GM12878 (cell line): ENCODE measurements around the gene SOX30. TPM values are rescaled to one million over a fixed set of nuclear protein-coding genes. Genes with fewer than 3 reads are reported as not detected.
A peak's percentile ranks its signal among the peaks of the same experiment; 100 is the strongest.

Experiments
- CBFB ChIP-seq: IDR thresholded peaks from 2 replicates; pipeline ENCODE4 v1.6.1; 2016; ENCODE audit warnings: antibody characterized with exemption, low read depth
- EGR1 ChIP-seq, 2 experiments: IDR thresholded peaks; 1 replicate in 1 of 2; 2 replicates in 1 of 2; pipeline ENCODE4 v1.6.1; 2011 to 2012; ENCODE audit warnings: low read depth in 2 of 2, low read length in 2 of 2, borderline replicate concordance in 1 of 2, mild to moderate bottlenecking in 1 of 2, moderate library complexity in 1 of 2
- FOS ChIP-seq: IDR thresholded peaks from 3 replicates; pipeline ENCODE4 v1.6.1; 2011; ENCODE audit warnings: borderline replicate concordance; ENCODE audit not compliant: insufficient read length; ENCODE audit errors: extremely low read depth
- FOXM1 ChIP-seq: IDR thresholded peaks from 2 replicates; pipeline ENCODE4 v1.6.1; 2012; ENCODE audit warnings: low read depth, mild to moderate bottlenecking, inconsistent platforms, low read length, moderate library complexity
- IKZF2 ChIP-seq, 2 experiments: fragments of 450-650 bp; IDR thresholded peaks; 2 replicates each; pipeline ENCODE4 v1.6.1; 2017; ENCODE audit warnings: mild to moderate bottlenecking in 2 of 2, moderate library complexity in 2 of 2
- IRF4 ChIP-seq: IDR thresholded peaks from 2 replicates; pipeline ENCODE4 v1.6.1; 2011; ENCODE audit warnings: low read depth, low read length
- JUNB ChIP-seq: IDR thresholded peaks from 2 replicates; pipeline ENCODE4 v1.6.1; 2016; ENCODE audit warnings: antibody characterized with exemption, mild to moderate bottlenecking
- MXI1 ChIP-seq: fragments of 150-350 bp; IDR thresholded peaks from 2 replicates; pipeline ENCODE4 v1.6.1; 2011; ENCODE audit warnings: low read depth, mild to moderate bottlenecking, inconsistent platforms, low read length, improper control_type of control experiment
- NR2C1 ChIP-seq: fragments of 450-650 bp; IDR thresholded peaks from 2 replicates; pipeline ENCODE4 v1.6.1; 2017; ENCODE audit warnings: antibody characterized with exemption, mild to moderate bottlenecking, moderate library complexity
- NR2C2 ChIP-seq: IDR thresholded peaks from 2 replicates; pipeline ENCODE4 v1.6.1; 2011; ENCODE audit warnings: borderline replicate concordance, low read depth; ENCODE audit not compliant: control insufficient read depth, insufficient read length
- NR2F1 ChIP-seq: fragments of 450-650 bp; conservative IDR thresholded peaks from 2 replicates; pipeline ENCODE4 v1.6.1; 2017; ENCODE audit warnings: mild to moderate bottlenecking
- RAD51 ChIP-seq: fragments of 450-650 bp; IDR thresholded peaks from 2 replicates; pipeline ENCODE4 v1.6.1; 2016; ENCODE audit warnings: moderate library complexity, mild to moderate bottlenecking, inconsistent platforms
- RUNX3 ChIP-seq: IDR thresholded peaks from 2 replicates; pipeline ENCODE4 v1.6.1; 2012; ENCODE audit warnings: low read length, inconsistent platforms
- SMC3 ChIP-seq: IDR thresholded peaks from 2 replicates; pipeline ENCODE4 v1.6.1; 2011; ENCODE audit warnings: low read length, improper control_type of control experiment, borderline replicate concordance
- ZBED1 ChIP-seq: IDR thresholded peaks from 2 replicates; pipeline ENCODE4 v1.6.1; 2016; ENCODE audit warnings: borderline replicate concordance
- polyA plus RNA-seq, 11 experiments: library from polyadenylated mRNA; depleted of rRNA in 4 of 11; unstranded in 6 of 11; stranded (reverse) in 5 of 11; fragments of >200 nt; fragmentation: Nextera tagmentation in 4 of 11; fragmentation: Illumina TruSeq in 1 of 11; extraction: Ambion mirVana in 4 of 11; extraction: Trizol in 1 of 11; gene quantifications; 1 replicate in 1 of 11; 2 replicates in 10 of 11; pipeline versions ENCODE4 v1.2.1 to v1.2.3, GENCODE V29; 2011 to 2016; ENCODE audit warnings: inconsistent platforms in 2 of 11, missing spikeins in 2 of 11, low read depth in 1 of 11
- total RNA-seq, 4 experiments: library from RNA; depleted of rRNA in 3 of 4; stranded (reverse); fragments of >200 nt in 3 of 4; fragmentation: Illumina TruSeq in 1 of 4; extraction: Trizol in 1 of 4; gene quantifications; 2 replicates each; pipeline versions ENCODE4 v1.2.1 to v1.2.3, GENCODE V29; 2013 to 2021
- TF ChIP-seq, protein P1 (sequence below): fragments of 450-650 bp; IDR thresholded peaks from 2 replicates; pipeline ENCODE4 v1.6.1; 2017; ENCODE audit warnings: antibody characterized with exemption, mild to moderate bottlenecking, moderate library complexity
- TF ChIP-seq, protein P2 (sequence below): fragments of 450-650 bp; IDR thresholded peaks from 2 replicates; pipeline ENCODE4 v1.6.1; 2016; ENCODE audit warnings: mild to moderate bottlenecking
- TF ChIP-seq, protein P3 (sequence below): IDR thresholded peaks from 2 replicates; pipeline ENCODE4 v1.6.1; 2011; ENCODE audit warnings: low read depth, mild to moderate bottlenecking, low read length, moderate library complexity, borderline replicate concordance; ENCODE audit errors: extremely low read depth
- TF ChIP-seq, protein P4 (sequence below): IDR thresholded peaks from 2 replicates; pipeline ENCODE4 v1.6.1; 2012; ENCODE audit warnings: low read depth, low read length, improper control_type of control experiment
- TF ChIP-seq, protein P5 (sequence below): fragments of 450-650 bp; IDR thresholded peaks from 2 replicates; pipeline ENCODE4 v1.6.1; 2016; ENCODE audit warnings: mild to moderate bottlenecking
- TF ChIP-seq, protein P6 (sequence below): fragments of 450-650 bp; IDR thresholded peaks from 2 replicates; pipeline ENCODE4 v1.6.1; 2017; ENCODE audit warnings: low read depth, mild to moderate bottlenecking, moderate library complexity

The SOX30 gene
- total and polyA plus RNA-seq, 10 of the 15 experiments (the other 5 are each of a cell fraction or from before 2014, with no cell fraction given) = 0.06 to 0.32 (median 0.10) TPM; not detected in 2

DNA sequence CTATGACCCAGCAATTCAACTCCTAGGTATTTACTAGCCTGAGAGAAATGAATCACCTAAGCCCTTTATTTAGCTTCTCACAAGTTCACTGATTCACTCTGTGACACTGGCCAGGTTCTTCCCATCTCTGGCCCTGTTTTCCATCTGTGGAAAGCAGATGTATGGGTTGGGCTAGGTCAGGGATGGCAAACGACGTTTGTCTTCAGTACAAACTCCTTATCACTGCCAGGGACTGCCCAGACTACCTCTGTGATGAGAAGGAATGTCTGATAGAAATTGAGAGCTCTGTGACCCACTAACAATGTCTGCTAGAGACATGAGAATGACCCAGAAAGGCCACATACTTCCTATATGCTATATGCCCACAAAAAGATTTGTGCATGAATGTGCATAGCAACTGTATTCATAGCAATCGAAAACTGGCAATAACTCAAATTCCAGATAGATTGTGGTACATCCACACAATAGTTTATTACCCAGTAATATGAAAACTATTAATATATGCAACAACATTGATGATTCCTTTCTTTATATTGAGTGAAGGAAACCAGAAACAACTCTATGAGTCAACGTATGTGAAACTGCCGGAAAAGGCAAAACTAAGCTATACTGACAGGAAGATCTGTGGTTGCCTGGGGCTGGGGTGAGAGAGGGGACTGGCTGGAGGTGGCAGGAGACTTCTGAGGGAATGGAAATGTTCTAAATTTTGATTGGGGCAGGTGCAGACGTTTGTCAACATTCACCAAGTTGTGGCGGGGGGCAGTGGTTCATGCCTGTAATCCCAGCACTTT lies 44.7 kb downstream of the SOX30 start (continued):
- TF ChIP-seq, protein P1, sequence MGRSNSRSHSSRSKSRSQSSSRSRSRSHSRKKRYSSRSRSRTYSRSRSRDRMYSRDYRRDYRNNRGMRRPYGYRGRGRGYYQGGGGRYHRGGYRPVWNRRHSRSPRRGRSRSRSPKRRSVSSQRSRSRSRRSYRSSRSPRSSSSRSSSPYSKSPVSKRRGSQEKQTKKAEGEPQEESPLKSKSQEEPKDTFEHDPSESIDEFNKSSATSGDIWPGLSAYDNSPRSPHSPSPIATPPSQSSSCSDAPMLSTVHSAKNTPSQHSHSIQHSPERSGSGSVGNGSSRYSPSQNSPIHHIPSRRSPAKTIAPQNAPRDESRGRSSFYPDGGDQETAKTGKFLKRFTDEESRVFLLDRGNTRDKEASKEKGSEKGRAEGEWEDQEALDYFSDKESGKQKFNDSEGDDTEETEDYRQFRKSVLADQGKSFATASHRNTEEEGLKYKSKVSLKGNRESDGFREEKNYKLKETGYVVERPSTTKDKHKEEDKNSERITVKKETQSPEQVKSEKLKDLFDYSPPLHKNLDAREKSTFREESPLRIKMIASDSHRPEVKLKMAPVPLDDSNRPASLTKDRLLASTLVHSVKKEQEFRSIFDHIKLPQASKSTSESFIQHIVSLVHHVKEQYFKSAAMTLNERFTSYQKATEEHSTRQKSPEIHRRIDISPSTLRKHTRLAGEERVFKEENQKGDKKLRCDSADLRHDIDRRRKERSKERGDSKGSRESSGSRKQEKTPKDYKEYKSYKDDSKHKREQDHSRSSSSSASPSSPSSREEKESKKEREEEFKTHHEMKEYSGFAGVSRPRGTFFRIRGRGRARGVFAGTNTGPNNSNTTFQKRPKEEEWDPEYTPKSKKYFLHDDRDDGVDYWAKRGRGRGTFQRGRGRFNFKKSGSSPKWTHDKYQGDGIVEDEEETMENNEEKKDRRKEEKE = no peak
- TF ChIP-seq IKZF2 (IDR thresholded peaks at IDR 0.05) (peak; percentile 23 to 36; a peak in 2 of 4 replicates), ZBED1 (peak; percentile 20; the same call in 1 of the 2 replicates), NR2C2 (no peak), SMC3 (no peak), EGR1 (IDR thresholded peaks at IDR 0.05; ENCODE audit: borderline replicate concordance in 1 of 2, low read depth in 2 of 2, low read length in 2 of 2) (no peak), RUNX3 (peak; percentile 84), IRF4 (0 out of 2 replicates have a peak, but pooled peaks have one; percentile 28), JUNB (peak; percentile 25), CBFB (0 out of 2 replicates have a peak, but pooled peaks have one; percentile 36), MXI1 (no peak), NR2F1 (peak; percentile 64), RAD51 (no peak), FOXM1 (peak; percentile 48; the same call in 1 of the 2 replicates), NR2C1 (no peak), FOS (no peak)
- TF ChIP-seq, protein P2, sequence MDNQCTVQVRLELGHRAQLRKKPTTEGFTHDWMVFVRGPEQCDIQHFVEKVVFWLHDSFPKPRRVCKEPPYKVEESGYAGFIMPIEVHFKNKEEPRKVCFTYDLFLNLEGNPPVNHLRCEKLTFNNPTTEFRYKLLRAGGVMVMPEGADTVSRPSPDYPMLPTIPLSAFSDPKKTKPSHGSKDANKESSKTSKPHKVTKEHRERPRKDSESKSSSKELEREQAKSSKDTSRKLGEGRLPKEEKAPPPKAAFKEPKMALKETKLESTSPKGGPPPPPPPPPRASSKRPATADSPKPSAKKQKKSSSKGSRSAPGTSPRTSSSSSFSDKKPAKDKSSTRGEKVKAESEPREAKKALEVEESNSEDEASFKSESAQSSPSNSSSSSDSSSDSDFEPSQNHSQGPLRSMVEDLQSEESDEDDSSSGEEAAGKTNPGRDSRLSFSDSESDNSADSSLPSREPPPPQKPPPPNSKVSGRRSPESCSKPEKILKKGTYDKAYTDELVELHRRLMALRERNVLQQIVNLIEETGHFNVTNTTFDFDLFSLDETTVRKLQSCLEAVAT = peak; percentile 99
- TF ChIP-seq, protein P3, sequence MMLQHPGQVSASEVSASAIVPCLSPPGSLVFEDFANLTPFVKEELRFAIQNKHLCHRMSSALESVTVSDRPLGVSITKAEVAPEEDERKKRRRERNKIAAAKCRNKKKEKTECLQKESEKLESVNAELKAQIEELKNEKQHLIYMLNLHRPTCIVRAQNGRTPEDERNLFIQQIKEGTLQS = no peak
- TF ChIP-seq, protein P4, sequence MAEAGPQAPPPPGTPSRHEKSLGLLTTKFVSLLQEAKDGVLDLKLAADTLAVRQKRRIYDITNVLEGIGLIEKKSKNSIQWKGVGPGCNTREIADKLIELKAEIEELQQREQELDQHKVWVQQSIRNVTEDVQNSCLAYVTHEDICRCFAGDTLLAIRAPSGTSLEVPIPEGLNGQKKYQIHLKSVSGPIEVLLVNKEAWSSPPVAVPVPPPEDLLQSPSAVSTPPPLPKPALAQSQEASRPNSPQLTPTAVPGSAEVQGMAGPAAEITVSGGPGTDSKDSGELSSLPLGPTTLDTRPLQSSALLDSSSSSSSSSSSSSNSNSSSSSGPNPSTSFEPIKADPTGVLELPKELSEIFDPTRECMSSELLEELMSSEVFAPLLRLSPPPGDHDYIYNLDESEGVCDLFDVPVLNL = no peak
- TF ChIP-seq, protein P5, sequence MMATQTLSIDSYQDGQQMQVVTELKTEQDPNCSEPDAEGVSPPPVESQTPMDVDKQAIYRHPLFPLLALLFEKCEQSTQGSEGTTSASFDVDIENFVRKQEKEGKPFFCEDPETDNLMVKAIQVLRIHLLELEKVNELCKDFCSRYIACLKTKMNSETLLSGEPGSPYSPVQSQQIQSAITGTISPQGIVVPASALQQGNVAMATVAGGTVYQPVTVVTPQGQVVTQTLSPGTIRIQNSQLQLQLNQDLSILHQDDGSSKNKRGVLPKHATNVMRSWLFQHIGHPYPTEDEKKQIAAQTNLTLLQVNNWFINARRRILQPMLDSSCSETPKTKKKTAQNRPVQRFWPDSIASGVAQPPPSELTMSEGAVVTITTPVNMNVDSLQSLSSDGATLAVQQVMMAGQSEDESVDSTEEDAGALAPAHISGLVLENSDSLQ = no peak
- TF ChIP-seq, protein P6, sequence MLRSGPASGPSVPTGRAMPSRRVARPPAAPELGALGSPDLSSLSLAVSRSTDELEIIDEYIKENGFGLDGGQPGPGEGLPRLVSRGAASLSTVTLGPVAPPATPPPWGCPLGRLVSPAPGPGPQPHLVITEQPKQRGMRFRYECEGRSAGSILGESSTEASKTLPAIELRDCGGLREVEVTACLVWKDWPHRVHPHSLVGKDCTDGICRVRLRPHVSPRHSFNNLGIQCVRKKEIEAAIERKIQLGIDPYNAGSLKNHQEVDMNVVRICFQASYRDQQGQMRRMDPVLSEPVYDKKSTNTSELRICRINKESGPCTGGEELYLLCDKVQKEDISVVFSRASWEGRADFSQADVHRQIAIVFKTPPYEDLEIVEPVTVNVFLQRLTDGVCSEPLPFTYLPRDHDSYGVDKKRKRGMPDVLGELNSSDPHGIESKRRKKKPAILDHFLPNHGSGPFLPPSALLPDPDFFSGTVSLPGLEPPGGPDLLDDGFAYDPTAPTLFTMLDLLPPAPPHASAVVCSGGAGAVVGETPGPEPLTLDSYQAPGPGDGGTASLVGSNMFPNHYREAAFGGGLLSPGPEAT = no peak
